Loucy (cell line): Measurements from ENCODE around the gene KLF13.

Experiments
- EZH2phosphoT487 ChIP-seq: fragments of 200-600 bp; IDR thresholded peaks from 2 replicates; pipeline ENCODE4 v1.6.1; 2018; ENCODE audit warnings: antibody characterized with exemption, mild to moderate bottlenecking, moderate library complexity, borderline replicate concordance
- TF ChIP-seq, protein P1 (sequence below): fragments of 200-600 bp; sonication (generic); conservative IDR thresholded peaks from 2 replicates; pipeline ENCODE4 v1.5.1; 2014; ENCODE audit warnings: mild to moderate bottlenecking, antibody characterized with exemption, low read length

DNA sequence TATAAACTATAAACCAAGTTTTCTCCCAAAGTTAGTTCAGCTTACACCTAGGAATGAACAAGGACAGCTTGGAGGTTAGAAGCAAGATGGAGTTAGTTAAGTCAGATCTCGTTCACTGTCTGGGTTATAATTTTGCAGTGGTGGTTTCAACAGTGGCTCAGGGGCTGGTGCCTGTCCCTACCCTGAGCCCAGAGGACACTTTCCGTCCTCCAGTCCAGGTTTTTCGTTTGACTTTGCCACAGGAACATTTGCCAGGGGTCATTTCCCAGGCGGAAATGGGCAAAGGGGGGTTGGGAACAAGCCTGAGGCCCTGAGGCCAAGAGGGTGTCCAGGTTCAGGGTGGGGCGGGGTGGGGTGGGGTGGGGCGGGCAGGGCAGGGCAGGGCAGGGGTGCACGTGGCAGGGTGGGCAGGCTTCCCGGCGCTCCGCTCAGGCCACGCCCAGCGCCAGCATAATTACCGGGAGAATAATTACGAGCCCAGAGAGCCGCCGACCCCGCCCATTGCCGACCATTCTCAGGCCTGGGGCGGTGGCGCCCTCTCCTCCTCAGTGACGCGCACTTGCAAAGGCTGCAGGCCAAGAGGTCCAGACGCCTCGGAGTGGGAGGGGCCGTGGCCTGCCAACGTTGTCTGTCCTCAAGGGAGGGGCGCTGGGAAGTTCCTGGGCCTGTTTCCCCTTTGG is 70.4 kb downstream of the KLF13 start:
- TF ChIP-seq, protein P1, sequence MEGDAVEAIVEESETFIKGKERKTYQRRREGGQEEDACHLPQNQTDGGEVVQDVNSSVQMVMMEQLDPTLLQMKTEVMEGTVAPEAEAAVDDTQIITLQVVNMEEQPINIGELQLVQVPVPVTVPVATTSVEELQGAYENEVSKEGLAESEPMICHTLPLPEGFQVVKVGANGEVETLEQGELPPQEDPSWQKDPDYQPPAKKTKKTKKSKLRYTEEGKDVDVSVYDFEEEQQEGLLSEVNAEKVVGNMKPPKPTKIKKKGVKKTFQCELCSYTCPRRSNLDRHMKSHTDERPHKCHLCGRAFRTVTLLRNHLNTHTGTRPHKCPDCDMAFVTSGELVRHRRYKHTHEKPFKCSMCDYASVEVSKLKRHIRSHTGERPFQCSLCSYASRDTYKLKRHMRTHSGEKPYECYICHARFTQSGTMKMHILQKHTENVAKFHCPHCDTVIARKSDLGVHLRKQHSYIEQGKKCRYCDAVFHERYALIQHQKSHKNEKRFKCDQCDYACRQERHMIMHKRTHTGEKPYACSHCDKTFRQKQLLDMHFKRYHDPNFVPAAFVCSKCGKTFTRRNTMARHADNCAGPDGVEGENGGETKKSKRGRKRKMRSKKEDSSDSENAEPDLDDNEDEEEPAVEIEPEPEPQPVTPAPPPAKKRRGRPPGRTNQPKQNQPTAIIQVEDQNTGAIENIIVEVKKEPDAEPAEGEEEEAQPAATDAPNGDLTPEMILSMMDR: no peak
- TF ChIP-seq EZH2phosphoT487: no peak
